Middle frontal gyrus (tissue), 1 donor: Measurements from ENCODE around the gene OR4K15.
"Not testable (repeated sequence)": the region's sequence is repeated elsewhere in the genome, so short reads cannot be mapped to it uniquely, and the experiment has no call there.

ENCODE experiments used
- DNase-seq: peaks from one replicate; pipeline ENCODE4 v3.0.0-alpha.2; 2015; ENCODE audit warnings: low spot score; ENCODE audit errors: extremely low spot score

OR4K15 gene, protein sequence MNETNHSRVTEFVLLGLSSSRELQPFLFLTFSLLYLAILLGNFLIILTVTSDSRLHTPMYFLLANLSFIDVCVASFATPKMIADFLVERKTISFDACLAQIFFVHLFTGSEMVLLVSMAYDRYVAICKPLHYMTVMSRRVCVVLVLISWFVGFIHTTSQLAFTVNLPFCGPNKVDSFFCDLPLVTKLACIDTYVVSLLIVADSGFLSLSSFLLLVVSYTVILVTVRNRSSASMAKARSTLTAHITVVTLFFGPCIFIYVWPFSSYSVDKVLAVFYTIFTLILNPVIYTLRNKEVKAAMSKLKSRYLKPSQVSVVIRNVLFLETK

DNA sequence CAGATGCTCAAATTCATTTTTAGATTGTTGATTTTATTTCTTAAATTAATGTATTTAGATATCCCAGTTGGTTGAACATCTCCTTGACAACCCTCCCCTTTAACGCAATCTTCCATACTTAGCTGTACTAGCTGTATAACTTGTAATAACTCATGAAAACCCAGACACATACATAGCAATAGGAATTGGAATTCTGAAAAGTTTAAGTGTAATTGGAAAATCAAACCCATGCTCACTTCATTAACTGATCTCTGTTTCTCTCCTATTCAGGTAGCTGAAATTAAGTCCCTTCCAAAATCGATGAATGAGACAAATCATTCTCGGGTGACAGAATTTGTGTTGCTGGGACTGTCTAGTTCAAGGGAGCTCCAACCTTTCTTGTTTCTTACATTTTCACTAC, at the start of gene OR4K15:
OR4K15 (plus strand) TSS at position 301 of the 400 bp plus-strand sequence; CDS start at position 301, 0 bp downstream.
- no peak for DNase-seq

DNA sequence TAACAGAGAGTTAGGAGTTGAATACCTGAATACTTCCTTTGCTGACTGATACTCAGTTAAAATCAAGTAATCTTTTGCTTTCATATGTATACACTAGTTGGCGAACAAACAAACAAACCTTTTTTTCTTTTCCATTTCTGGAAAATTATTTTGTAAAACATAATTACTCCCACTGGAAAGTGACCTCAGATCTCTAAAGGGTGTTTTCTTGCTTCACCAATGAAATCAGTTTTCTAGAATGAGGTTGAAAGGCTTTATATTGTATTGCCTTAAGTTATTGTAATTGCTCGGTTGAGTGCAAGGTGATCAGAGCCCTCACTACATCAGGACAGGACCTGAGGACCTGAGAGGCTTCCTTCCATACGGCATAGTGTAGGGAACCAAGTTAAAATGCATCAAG, 44.8 kb upstream of the OR4K15 start, which contains the start of gene OR4K1:
OR4K1 (plus strand) TSS at position 301 of the 400 bp plus-strand sequence. CDS start 4,750 bp downstream, outside the sequence.
- no peak for DNase-seq

DNA sequence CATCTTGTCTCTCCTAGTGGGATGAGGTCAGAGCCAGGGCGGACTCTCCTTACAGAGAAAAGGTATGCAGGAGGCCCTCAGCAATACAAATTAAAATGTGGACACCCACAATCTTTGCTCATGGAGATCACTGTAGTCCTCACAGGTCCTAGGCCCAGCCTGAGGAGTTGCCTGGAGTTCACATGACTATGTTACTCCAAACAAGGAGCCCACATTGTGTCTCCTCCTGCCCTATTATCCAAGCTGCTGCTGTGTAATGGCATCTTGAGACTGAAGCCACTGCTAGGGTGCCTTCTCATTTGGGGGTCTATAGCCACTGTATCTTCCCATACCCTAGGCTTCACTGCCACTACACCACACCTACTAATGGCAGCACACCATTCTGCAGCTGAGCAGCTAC, 33.7 kb upstream of the OR4K15 start:
- DNase-seq: no peak

DNA sequence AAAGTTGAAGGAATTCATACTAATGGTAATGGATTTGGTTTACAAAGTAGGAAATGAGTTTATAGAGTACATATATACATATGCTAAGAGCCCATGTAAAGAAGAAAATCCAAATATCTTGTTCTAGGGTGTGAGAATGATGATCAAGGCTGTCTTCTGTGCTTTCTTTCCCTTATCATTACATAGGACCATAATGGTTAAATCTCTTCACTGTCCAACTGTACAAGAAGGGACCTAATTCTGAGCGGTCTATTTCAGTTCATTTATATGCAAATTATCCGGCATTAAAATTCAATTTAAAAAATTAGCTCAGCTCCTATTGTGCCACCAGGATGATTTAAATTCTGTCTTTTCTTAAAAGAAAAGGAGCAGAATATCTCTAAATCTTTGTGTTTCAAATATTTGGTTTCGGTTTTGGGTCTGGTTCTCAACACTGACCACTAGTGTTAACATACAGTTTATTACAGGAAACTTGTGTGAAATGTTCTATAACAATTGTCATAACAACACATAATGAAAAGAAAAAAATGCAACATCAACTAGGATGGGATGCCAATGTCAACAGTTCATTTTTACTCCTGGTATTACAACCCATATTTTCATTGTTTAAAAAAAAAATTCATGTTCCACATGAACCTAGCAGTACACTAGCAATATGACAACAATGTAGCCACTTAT, 27.8 kb upstream of the OR4K15 start:
- no peak for DNase-seq

DNA sequence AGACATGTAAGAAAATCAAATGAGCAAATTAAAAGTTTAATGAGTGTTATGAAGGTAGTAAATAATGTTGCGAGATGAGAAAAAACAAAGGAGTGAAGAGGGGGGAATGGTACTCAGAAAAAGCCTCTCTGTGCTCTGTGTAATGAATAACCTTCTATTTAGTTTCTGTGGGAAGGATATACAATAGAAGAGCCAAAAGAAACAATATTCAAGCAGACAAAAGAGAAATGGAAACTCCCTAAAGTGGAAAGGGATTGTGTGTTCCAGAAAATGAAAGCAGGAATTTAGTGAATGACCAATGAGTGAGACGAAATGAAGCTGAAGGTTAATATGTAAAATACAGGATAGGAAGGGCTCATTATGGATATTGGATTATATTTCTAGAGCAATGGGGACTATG, 26.2 kb upstream of the OR4K15 start:
- no peak for DNase-seq

DNA sequence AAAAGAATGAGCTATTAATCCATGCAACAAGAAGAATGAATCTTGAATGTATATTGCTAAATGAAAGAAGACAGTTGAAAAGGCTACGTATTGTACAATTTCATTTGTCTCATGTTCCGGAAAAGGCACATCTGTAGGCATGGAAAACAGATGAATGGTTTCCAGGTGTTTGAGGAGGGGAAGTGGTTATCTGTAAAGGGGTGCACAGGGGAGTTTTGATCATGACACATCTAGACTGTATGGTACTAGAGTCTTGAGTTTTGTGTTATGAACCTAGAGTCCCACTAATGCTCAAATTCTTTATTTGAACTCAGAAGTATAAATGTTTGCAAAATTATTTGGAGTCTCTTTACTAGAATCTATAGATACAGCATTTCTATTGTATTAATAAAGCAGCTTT, 5.7 kb upstream of the OR4K15 start:
- DNase-seq: not testable (repeated sequence)

DNA sequence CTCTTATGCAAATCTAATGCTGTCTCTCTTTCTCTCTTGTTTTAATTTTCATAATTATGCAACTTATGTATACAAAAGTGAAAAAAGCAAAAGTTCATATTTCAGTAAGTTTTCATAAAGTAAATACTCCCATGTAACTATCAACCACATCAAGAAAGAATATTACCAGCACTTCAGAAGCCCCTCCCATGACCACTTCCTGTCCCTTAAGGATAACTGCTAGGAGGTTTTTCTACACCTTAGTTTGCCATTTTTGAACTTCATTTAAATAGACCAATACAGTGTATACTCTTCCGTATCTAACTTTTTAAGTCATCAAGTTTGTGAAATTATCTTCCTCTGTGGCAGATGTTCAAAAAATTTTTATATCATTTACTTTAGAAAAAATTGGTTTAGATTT, 547 bp upstream of the OR4K15 start:
- DNase-seq: no peak

DNA sequence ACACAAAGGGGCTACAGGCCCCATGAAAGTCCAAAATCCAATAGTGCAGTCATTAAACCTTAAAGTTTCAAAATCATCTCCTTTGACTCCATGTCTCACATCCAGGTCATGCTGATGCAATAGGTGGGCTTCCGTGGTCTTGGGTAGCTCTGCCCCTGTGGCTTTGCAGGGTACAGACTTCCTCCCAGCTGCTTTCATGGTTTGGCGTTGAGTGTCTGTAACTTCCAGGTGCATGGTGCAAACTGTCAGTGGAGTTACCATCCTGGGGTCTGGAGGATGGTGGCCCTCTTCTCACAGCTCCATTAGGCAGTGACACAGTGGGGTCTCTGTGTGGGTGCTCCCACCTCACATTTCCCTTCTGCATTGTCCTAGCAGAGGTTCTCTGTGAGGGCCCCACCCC, 18.0 kb downstream of the OR4K15 start:
- DNase-seq: no peak

DNA sequence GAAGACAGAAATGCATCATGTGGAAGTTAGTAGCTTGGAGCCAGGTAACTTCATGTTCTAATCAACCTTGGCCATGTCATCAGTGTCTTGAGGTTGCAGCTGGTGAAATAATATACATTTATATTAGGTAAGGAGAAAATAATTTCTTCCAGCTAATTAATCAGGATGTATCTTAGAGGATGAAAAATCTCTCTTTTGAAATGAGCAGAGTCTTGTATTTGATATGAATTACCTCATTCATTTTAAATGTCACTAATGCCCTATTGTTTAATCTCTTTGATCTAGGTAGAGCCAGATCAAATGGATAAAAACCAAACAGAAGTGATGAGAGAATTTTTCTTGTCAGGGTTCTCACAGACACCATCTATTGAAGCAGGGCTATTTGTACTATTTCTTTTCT, 26.5 kb downstream of the OR4K15 start, which contains the start of gene OR4Q2:
OR4Q2 (plus strand) TSS at position 301 of the 400 bp plus-strand sequence.
- DNase-seq: no peak

DNA sequence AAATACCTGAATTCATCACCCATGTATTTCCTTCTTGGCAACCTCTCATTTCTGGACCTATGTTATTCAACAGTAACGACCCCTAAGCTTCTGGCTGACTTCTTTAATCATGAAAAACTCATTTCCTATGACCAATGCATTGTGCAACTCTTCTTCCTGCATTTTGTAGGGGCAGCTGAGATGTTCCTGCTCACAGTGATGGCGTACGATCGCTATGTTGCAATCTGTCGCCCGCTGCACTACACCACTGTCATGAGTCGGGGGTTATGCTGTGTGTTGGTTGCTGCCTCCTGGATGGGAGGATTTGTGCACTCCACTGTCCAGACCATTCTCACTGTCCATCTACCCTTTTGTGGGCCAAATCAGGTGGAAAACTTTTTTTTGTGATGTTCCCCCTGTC, 26.9 kb downstream of the OR4K15 start:
- no peak for DNase-seq

DNA sequence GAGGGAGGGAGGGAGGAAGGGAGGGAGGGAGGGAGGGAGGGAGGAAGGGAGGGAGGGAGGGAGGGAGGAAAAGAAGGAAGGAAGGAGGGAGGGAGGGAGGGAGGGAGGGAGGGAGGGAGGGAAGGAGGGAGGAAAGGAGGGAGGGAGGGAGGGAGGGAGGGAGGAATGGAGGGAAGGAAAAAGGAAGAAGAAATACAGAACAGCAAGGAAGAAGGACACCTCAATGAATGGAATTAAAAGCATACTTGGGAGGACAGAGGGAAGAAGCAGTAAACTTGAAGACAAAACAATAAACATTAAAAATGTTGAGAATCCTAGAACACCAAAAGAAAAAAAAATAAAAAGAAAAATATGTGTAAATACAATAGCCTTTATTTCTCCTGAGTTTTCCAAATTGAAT, 32.8 kb downstream of the OR4K15 start:
- no peak for DNase-seq

DNA sequence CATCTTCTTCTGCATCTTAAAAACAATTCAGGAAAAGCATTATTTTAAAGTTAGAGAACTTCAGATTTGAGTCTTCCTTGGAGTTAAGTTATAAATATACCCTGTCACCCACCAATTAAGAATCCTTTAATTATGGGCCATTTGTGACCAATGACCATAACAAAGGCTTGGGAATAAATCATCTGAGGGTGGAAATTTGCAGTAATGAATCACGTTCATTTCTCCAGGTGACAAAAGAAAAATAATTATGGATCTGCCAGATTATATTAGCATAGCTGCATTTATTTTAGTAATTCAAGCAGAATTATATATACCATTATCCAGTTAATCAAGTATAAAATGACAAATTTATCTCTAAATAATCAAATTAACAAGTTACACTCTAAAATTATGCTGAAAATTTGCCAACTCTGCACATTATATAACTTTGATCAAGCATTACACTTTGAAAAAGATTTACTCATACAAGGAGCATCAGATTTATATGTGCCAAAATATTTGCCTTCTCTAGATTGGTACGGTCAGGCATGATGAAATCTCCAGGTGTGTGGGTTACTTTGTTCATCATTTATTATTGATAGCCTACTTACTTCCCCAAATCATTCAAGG, 44.0 kb downstream of the OR4K15 start, which contains the start of gene OR4K14:
OR4K14 (minus strand) TSS at position 51 of the 609 bp plus-strand sequence. CDS start 4,114 bp downstream, outside the sequence.
- DNase-seq: no peak
